Measurements from ENCODE around the gene XRCC5. TPM values are rescaled to one million over a fixed set of nuclear protein-coding genes. Genes with fewer than 3 reads are reported as not detected.
A peak's percentile ranks its signal among the peaks of the same experiment; 100 is the strongest.

XRCC5 gene
- total RNA-seq, 6 experiments from 2014 or later, result 92.0 to 131 (median 106) TPM

DNA sequence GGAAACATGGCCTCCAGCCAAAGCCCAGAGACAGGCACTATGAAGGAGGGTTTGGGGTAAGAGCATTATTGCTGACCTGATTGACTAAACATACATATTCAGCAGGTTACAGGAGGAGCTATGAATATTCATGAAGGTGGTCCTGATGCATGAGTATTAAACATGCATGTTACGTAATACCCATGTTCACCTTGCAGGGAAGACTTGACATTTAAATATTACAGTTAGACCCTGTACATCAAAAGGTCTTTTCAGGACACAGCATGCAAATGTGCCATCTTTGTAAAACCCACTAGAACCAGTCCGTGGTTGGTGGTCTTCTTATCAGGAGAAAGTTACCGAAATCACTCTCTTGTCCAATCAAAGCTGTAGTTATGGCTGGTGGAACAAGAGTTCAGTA lies 59.9 kb downstream of the XRCC5 start:
- 87% methylated on average over 2 of the region's 3 CpGs for WGBS (ENCODE audit: insufficient coverage, low coverage, low lambda C conversion rate, missing lambda C conversion rate)
- Histone ChIP-seq H3K4me1 (no peaks in the 10 kb centered on the region), H3K27ac (no peak overlapping the region), H3K9me3 (no peaks in the 10 kb centered on the region), H3K4me3 (no peak overlapping the region), H3K36me3 (peaks cover 0 to 48% (median 24%) of the 10 kb centered on the region in 4 donors), H3K27me3 (no peaks in the 10 kb centered on the region)
- intact Hi-C loops (cut with DNase I), result no loop called here
- TF ChIP-seq POLR2A (IDR thresholded peaks at IDR 0.05), result no peak
- TF ChIP-seq, protein P1, sequence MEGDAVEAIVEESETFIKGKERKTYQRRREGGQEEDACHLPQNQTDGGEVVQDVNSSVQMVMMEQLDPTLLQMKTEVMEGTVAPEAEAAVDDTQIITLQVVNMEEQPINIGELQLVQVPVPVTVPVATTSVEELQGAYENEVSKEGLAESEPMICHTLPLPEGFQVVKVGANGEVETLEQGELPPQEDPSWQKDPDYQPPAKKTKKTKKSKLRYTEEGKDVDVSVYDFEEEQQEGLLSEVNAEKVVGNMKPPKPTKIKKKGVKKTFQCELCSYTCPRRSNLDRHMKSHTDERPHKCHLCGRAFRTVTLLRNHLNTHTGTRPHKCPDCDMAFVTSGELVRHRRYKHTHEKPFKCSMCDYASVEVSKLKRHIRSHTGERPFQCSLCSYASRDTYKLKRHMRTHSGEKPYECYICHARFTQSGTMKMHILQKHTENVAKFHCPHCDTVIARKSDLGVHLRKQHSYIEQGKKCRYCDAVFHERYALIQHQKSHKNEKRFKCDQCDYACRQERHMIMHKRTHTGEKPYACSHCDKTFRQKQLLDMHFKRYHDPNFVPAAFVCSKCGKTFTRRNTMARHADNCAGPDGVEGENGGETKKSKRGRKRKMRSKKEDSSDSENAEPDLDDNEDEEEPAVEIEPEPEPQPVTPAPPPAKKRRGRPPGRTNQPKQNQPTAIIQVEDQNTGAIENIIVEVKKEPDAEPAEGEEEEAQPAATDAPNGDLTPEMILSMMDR (IDR thresholded peaks at IDR 0.05), result no peak
- no peak for ATAC-seq
- no peak for DNase-seq

DNA sequence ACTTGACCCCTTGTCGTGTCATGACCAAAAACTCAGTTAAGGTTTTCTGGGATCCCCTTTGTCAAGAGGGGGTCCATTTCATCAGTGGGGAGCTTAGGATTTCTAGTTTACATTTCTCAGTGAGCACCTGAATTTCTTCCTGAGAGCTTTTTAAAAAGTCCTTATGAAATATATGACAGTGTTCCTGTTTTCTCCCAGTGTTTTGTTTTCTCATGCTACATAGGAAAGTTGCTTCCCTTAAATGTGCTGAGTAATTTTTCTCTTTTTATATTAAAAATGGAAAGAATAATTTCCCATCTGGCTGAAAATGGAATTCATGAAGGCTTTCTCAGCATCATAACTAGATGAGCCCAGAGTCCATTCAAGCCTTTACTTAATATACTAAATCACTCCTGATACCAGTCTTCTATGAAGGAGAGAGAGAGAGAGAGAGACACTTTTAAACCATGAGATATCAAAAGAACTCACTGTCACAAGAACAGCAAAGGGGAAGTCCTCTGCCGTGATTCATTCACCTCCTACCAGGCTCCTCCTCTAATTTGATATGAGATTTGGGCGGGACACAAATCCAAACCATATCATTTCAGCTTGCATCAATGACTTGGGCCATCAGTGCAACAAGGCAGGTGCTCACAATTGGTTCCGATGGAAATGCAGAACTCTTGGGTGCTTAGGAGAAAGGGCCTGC lies 61.1 kb downstream of the XRCC5 start:
- ATAC-seq (peak in 1 of 4 donors; percentile 19), DNase-seq (no peak)
- Histone ChIP-seq H3K27ac (no peak overlapping the region), H3K9me3 (no peaks in the 10 kb centered on the region), H3K4me3 (no peak overlapping the region), H3K27me3 (no peaks in the 10 kb centered on the region), H3K36me3 (peaks cover 0 to 43% (median 23%) of the 10 kb centered on the region in 4 donors), H3K4me1 (no peaks in the 10 kb centered on the region)
- TF ChIP-seq, protein P1 (IDR thresholded peaks at IDR 0.05), result no peak
- TF ChIP-seq POLR2A (IDR thresholded peaks at IDR 0.05), result no peak
- intact Hi-C loops (cut with DNase I), result no loop called here
- WGBS (ENCODE audit: insufficient coverage, low coverage, low lambda C conversion rate, missing lambda C conversion rate), result 86% methylated on average over 4 of the region's 4 CpGs

DNA sequence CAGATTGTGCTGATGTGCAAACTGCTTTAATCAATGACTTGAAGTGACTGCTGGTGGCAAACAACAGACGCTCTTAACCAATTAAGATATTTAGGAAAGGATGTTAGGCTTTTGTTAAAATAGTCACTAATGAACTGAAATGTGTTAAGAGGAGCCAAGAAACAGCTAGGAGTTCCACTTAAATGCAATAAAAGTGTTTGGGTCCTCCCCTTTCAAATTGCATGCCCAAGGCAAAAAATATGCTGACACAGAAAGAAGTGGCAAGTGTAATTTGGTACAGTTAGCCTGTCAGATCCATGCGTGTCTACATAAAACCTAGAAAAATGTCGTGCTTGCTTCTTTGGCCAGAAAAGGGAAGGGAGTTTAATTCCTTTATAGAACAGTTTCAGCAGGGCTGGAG lies 61.9 kb downstream of the XRCC5 start:
- intact Hi-C loops (cut with DNase I), result no loop called here
- H3K27ac ChIP-seq, result no peak overlapping the region
- H3K9me3 ChIP-seq, result no peaks in the 10 kb centered on the region
- no peak overlapping the region for H3K4me3 ChIP-seq
- peak in 3 of 4 donors; percentile 12 to 50 (median 28) for ATAC-seq
- no peak for DNase-seq
- H3K36me3 ChIP-seq, result peaks cover 0 to 43% (median 20%) of the 10 kb centered on the region in 4 donors
- 81% methylated on average over 3 of the region's 3 CpGs for WGBS (ENCODE audit: insufficient coverage, low coverage, low lambda C conversion rate, missing lambda C conversion rate)
- H3K27me3 ChIP-seq, result no peaks in the 10 kb centered on the region
- no peak for TF ChIP-seq POLR2A (IDR thresholded peaks at IDR 0.05)
- H3K4me1 ChIP-seq, result no peaks in the 10 kb centered on the region

DNA sequence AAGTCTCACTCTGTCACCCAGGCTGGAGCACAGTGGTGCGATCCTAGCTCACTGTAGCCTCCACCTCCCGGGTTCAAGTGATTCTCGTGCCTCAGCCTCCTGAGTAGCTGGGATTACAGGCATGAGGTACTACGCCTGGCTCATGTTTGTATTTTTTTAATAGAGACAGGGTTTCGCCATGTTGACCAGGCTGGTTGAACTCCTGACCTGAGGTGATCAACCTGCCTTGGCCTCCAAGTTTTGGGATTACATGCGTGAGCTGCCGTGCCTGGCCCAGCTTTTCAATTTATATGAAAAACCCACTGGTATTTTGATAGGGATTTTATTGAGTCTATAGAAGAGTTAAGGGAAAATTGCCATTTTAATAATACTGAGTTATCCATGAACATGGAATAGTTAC lies 63.3 kb downstream of the XRCC5 start:
- no peak for TF ChIP-seq POLR2A (IDR thresholded peaks at IDR 0.05)
- TF ChIP-seq, protein P1 (IDR thresholded peaks at IDR 0.05), result no peak
- Histone ChIP-seq H3K9me3 (no peaks in the 10 kb centered on the region), H3K27me3 (no peaks in the 10 kb centered on the region), H3K36me3 (peaks cover 0 to 40% (median 22%) of the 10 kb centered on the region in 4 donors), H3K4me1 (no peaks in the 10 kb centered on the region), H3K27ac (no peak overlapping the region), H3K4me3 (no peak overlapping the region)
- no peak for DNase-seq
- 50% methylated on average over 7 of the region's 7 CpGs for WGBS (ENCODE audit: insufficient coverage, low coverage, low lambda C conversion rate, missing lambda C conversion rate)
- ATAC-seq, result peak; percentile 45 to 86 (median 60)
- intact Hi-C loops (cut with DNase I), result no loop called here

DNA sequence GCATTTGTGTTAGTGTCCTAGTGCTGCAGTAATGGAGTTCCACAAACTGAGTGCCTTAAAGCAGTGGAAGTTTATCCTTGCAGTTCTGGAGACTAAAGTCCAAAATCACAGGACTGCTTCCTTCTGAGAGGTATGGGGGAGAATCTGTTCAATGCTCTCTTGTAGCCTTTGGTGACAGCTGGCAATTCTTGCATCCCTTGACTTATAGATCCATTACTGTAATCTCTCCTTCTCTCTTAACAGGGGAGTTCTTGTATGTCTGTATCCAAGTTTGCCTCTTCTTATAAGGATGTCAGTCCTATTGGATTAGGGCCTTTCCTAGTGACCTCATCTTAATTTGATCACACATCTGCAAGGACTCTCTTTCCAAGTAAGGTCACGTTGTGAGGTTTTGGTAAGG lies 69.9 kb downstream of the XRCC5 start:
- ATAC-seq, result no peak
- no peak overlapping the region for H3K4me3 ChIP-seq
- H3K27me3 ChIP-seq, result no peaks in the 10 kb centered on the region
- H3K27ac ChIP-seq, result no peak overlapping the region
- peaks cover 0 to 31% (median 18%) of the 10 kb centered on the region in 4 donors for H3K36me3 ChIP-seq
- no peaks in the 10 kb centered on the region for H3K4me1 ChIP-seq
- intact Hi-C loops (cut with DNase I), result no loop called here
- no peak for DNase-seq
- no peaks in the 10 kb centered on the region for H3K9me3 ChIP-seq
- TF ChIP-seq, protein P1 (IDR thresholded peaks at IDR 0.05), result no peak
- TF ChIP-seq POLR2A (IDR thresholded peaks at IDR 0.05), result no peak
- 87% methylated on average over 1 of the region's 1 CpG for WGBS (ENCODE audit: insufficient coverage, low coverage, low lambda C conversion rate, missing lambda C conversion rate)
